Osteoblast (primary cell): ENCODE data around the gene OVOL3. TPM values are rescaled to one million over a fixed set of nuclear protein-coding genes. Genes with fewer than 3 reads are reported as not detected.

Source experiments
- DNase-seq: peaks from one replicate; pipeline ENCODE4 v3.0.0; 2011; ENCODE audit warnings: low spot score, mixed read lengths; ENCODE audit not compliant: insufficient read length; ENCODE audit errors: missing footprints
- H2AFZ ChIP-seq: 2 replicates; pipeline ENCODE4 v1.6.0; 2011; ENCODE audit warnings: mild to moderate bottlenecking, low read length
- H3K27ac ChIP-seq: 2 replicates; pipeline ENCODE4 v1.5.1; 2011; ENCODE audit warnings: mild to moderate bottlenecking, low read depth, low read length, moderate library complexity
- H3K27me3 ChIP-seq: 2 replicates; pipeline ENCODE4 v1.6.0; 2012; ENCODE audit warnings: mild to moderate bottlenecking, control low read depth, inconsistent platforms, low read length, moderate library complexity; ENCODE audit not compliant: insufficient read depth
- H3K36me3 ChIP-seq: 2 replicates; pipeline ENCODE4 v1.5.1; 2011; ENCODE audit warnings: mild to moderate bottlenecking, low read length, control low read depth, moderate library complexity; ENCODE audit not compliant: insufficient read depth
- H3K4me1 ChIP-seq: 2 replicates; pipeline ENCODE4 v1.5.1; 2011; ENCODE audit warnings: mild to moderate bottlenecking, low read length, control low read depth, moderate library complexity; ENCODE audit not compliant: insufficient read depth
- H3K4me2 ChIP-seq: 2 replicates; pipeline ENCODE4 v1.6.0; 2011; ENCODE audit warnings: mild to moderate bottlenecking, low read length; ENCODE audit not compliant: insufficient read depth
- H3K4me3 ChIP-seq: fragments of 200-600 bp; sonication (generic); 3 replicates; pipeline ENCODE4 v1.5.1; 2012; ENCODE audit warnings: mild to moderate bottlenecking, low read length, inconsistent platforms; ENCODE audit not compliant: insufficient read depth
- H3K79me2 ChIP-seq: 2 replicates; pipeline ENCODE4 v1.6.0; 2012; ENCODE audit warnings: mild to moderate bottlenecking, low read length, control low read depth, inconsistent platforms; ENCODE audit not compliant: insufficient read depth
- H3K9me3 ChIP-seq: 2 replicates; pipeline ENCODE4 v1.5.1; 2011; ENCODE audit warnings: low read depth, low read length, control low read depth
- H4K20me1 ChIP-seq: 2 replicates; pipeline ENCODE4 v1.6.0; 2012; ENCODE audit warnings: mild to moderate bottlenecking, low read length, control low read depth; ENCODE audit not compliant: insufficient read depth
- CTCF ChIP-seq: IDR thresholded peaks from 2 replicates; pipeline ENCODE4 v1.5.1; 2011; ENCODE audit warnings: mild to moderate bottlenecking, low read depth, low read length, moderate library complexity; ENCODE audit errors: extremely low read depth
- total RNA-seq: library from RNA; depleted of rRNA; stranded (reverse); fragments of >200 nt; gene quantifications from 2 replicates; pipeline ENCODE4 v1.2.3, GENCODE V29; 2012

OVOL3 gene
- total RNA-seq, 1 donor: not detected

GRCh38 chr19:36142496-36142895 is 31.6 kb downstream of the OVOL3 start:
- no peak for DNase-seq
- no peaks in the 10 kb centered on the region for H3K9me3 ChIP-seq
- H3K36me3 ChIP-seq: peaks cover 49% of the 10 kb centered on the region
- no peaks in the 10 kb centered on the region for H3K27me3 ChIP-seq
- no peak for TF ChIP-seq CTCF
- peaks cover 48% of the 10 kb centered on the region for H3K79me2 ChIP-seq
- peaks cover 10% of the 10 kb centered on the region for H3K4me1 ChIP-seq
- peaks cover 23% of the 10 kb centered on the region for H4K20me1 ChIP-seq
- no peak overlapping the region for H3K4me3 ChIP-seq
- no peak overlapping the region for H3K4me2 ChIP-seq
- H3K27ac ChIP-seq: no peak overlapping the region
- H2AFZ ChIP-seq: no peak overlapping the region

- no peak for TF ChIP-seq CTCF
- H3K4me1 ChIP-seq: peaks cover 8% of the 10 kb centered on the region
- DNase-seq: no peak
- no peaks in the 10 kb centered on the region for H3K9me3 ChIP-seq
- no peak overlapping the region for H3K4me2 ChIP-seq
- H4K20me1 ChIP-seq: peaks cover 23% of the 10 kb centered on the region
- no peaks in the 10 kb centered on the region for H3K27me3 ChIP-seq
- H3K79me2 ChIP-seq: peaks cover 48% of the 10 kb centered on the region
- H3K4me3 ChIP-seq: no peak overlapping the region
- peaks cover 64% of the 10 kb centered on the region for H3K36me3 ChIP-seq
- H3K27ac ChIP-seq: no peak overlapping the region
- H2AFZ ChIP-seq: no peak overlapping the region
Observed at GRCh38 chr19:36144624-36145023, 33.7 kb downstream of the OVOL3 start.

- Histone ChIP-seq H3K79me2 (peaks cover 13% of the 10 kb centered on the region), H3K27ac (no peak overlapping the region), H3K27me3 (no peaks in the 10 kb centered on the region), H3K36me3 (peaks cover 48% of the 10 kb centered on the region), H3K9me3 (no peaks in the 10 kb centered on the region), H2AFZ (no peak overlapping the region), H3K4me1 (peaks cover 7% of the 10 kb centered on the region), H3K4me3 (no peak overlapping the region), H4K20me1 (peaks cover 3% of the 10 kb centered on the region), H3K4me2 (no peak overlapping the region)
- no peak for TF ChIP-seq CTCF
- DNase-seq: peak; percentile 77
Observed at GRCh38 chr19:36149673-36150406, 38.9 kb downstream of the OVOL3 start.

GRCh38 chr19:36150586-36150985 is 39.6 kb downstream of the OVOL3 start:
- TF ChIP-seq CTCF: no peak
- Histone ChIP-seq H3K4me1 (peaks cover 7% of the 10 kb centered on the region), H3K27me3 (no peaks in the 10 kb centered on the region), H3K4me3 (no peak overlapping the region), H3K79me2 (peaks cover 12% of the 10 kb centered on the region), H2AFZ (no peak overlapping the region), H3K36me3 (peaks cover 40% of the 10 kb centered on the region), H4K20me1 (peaks cover 3% of the 10 kb centered on the region), H3K27ac (no peak overlapping the region), H3K9me3 (no peaks in the 10 kb centered on the region), H3K4me2 (no peak overlapping the region)
- DNase-seq: no peak
